Left lobe of liver (tissue), 2 donors: ENCODE measurements around the gene KRT85. TPM values are rescaled to one million over a fixed set of nuclear protein-coding genes. Genes with fewer than 3 reads are reported as not detected.
A peak's percentile ranks its signal among the peaks of the same experiment; 100 is the strongest.
"Not testable (repeated sequence)": the region's sequence is repeated elsewhere in the genome, so short reads cannot be mapped to it uniquely, and the experiment has no call there.

ENCODE experiments used
- ATAC-seq: fragments of 200-7000 bp; cut with Tn5 transposase; one replicate; pipeline ENCODE4 v1.9.1; 2020; ENCODE audit warnings: mild to moderate bottlenecking, moderate library complexity
- DNase-seq: peaks from one replicate; pipeline ENCODE4 v3.0.0-alpha.2; 2020; ENCODE audit warnings: low spot score
- total RNA-seq: library from RNA; stranded (reverse); gene quantifications from one replicate; pipeline ENCODE4 v1.2.1, GENCODE V29; 2021
- donor health status: DM: no; HTN: no; CAD: no; lungs with moderate emphysema.
- donor health status: DM: no; HTN: yes; CAD: no.

The KRT85 gene
- total RNA-seq, 1 donor from 2014 or later = not detected

DNA sequence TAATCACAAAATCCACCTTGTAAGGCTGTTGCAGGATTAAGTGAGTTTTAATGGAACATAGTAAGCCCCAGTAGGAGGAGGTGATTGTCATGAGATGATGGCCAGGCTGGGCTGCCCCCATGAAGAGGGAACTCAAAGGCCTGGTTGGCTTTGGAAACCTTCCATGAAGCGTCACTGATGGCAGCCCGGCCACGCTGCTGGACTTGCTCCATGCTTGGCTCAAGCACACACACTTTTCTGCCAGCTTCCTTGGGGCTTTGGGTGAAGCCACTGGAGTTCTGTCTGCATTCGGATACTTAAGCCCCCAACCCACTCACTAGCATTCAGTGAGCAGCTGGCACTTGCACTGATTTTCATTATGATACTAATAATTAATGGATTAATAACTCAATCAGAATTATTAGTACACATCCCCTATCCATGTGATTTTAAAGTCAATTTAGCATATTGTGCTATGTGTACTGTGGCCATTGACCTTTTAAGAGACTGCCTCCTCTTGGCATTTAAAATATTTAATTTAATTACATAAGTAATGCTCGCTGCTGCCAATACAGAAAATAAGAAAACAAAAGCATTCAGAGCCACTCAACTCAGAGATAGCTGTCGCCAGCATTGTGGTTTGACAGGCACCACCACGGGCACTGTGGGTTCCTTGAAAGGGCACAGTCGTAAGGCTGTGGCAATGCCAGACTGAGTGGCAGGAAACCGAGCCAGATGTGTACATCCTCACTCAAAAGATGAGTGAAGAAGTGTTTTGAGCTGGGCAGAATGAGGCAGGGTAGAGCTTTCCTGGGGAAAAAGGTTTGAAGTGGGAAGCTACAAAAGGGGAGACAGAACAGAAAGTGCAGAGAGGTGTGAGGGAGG, 15.9 kb downstream of the KRT85 start:
- ATAC-seq (peak; percentile 86), DNase-seq (peak; percentile 84)

DNA sequence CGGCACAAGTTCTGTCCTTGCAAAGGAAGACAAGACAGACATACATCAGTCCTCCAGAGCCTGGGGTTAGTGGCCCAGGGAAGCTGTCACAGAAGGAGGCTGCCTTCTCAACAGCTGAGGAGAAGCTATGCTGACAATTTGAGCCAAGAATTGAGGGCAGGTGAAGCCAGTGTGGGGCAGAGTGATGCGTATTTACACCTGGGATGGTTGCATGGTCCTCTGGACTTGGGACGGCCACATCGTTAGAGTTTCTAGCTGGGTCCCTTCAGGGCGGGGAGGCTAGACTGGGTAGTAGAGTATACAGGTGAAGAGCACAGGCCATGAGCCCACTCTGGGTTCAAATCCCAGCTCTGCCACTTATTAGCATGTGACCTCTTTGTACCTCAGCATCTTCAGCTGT, 16.5 kb downstream of the KRT85 start:
- DNase-seq (no peak), ATAC-seq (peak; percentile 4)

DNA sequence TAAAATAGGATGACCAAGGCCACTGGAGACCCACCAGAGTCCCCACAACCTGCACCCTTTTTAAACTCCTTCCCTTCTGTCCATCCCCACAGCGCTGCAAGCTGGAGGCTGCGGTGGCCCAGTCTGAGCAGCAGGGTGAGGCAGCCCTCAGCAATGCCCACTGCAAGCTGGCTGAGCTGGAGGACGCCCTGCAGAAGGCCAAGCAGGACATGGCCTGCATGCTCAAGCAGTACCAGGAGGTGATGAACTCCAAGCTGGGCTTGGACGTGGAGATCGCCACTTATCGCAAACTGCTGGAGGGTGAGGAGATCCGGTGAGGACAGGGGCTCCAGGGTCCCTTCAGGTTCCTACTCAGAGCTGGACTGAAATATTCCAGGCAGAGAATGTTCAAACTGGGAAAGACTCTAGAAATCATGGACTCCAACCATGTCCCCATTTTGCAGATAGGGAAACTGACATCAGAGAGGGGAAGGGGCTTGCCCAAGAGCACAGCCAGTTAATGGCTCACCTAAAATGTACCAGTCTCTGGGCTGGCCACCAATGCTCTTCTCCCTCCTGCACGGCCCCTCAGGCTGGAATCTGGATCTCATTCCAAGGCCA, 17.2 kb downstream of the KRT85 start:
- DNase-seq (no peak), ATAC-seq (no peak)

DNA sequence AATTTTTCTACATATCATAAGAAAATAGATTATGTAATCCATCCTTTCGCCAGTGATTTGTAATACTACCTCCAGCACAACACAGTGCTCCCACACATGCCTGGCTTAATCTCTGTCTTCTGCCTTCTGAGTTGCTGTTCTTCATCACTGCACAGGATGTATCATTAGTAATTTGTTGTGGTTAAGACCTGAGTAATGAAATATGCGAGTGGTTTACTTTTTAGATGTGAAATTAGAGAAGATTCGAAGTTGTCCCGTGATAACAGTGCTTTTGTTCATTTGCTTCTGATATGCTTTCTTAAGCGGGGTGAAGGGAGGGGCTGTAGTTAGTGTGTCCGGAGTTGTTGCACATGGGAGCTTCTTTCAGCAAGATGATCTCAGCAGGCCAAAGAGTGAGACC, 18.1 kb downstream of the KRT85 start:
- DNase-seq = no peak
- ATAC-seq = no peak

DNA sequence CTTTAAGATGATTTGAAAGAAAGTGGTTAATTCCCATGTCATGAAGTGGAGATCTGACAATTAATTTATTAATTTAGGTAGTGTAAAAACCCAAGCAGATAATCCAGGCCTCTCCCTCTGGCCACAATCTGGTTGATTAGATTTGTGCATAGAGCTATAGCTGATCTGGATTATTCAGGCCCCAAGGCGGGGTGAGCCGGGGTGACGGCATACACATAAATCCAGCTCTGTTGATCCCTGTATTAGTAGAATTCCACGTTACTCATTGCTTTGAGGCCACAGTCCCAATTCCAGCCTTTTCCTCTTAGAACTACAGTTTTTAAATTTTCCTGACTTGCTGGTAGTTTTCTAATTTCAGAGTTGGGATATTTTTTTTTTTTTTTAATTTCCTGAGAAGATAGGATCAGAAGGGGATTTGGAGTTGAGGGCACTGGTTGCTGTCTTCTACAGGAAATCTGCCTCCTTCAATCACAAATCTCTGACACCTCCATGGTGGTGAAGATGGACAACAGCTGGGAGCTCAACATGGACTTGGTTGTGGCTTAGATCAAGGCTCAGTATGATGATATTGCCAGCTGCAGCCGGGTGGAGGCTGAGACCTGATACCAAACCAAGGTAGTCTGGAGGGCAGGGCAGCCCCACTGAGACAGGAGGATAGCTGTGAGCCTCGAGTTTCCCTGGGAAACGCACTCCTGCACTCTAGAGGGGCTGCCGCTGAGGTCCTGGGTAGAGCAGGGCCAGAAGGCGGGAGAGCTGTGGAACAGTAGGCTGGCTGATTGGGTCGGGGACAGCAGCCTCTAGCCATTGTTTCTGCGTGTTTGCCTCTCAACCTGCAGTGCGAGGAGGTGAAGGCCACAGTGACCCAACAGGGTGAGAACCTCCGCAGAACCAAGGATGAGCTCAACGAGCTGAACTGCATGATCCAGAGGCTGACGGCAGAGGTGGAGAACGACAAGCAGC, 19.4 kb downstream of the KRT85 start:
- no peak for DNase-seq
- no peak for ATAC-seq

DNA sequence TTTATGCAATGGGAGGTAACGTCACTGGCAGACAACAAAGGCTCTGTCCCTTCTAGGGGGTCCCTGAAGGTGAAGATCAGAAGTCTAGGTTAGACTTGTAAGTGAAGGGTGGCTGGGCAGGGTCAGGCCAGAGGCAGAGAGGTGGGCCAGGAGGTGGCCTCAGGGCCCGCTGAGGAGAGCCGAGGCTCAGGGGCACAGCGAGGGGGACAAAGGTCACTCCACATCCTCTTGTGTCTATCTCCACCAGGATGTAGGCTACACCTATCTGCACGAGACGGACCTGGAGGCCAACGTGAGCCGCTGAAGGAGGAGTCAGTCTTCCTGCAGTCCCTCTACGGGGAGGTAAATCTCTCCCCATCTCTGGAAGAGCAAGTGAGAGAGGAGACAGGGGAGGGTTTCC, 20.3 kb downstream of the KRT85 start:
- DNase-seq = no peak
- ATAC-seq = no peak

DNA sequence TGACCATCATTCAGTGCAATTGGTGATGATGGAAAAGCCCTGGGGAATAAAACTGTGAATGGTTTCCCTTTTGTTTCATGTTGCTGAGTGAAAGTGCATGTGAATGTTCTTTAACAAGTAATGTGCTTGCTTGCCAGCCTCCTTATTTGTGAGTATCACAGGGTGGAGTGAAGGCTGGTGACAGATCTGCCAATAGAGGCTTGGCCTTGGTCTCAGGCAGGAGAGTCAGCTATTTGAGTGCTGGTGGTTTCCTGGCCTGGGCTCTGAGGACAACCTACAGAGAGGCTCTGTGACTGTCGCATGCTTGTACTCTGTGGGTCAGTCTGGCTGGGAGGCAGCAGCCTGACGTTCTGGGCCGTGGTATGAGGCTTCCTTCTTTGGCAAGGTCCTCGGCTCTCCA, 20.7 kb downstream of the KRT85 start:
- no peak for DNase-seq
- no peak for ATAC-seq

DNA sequence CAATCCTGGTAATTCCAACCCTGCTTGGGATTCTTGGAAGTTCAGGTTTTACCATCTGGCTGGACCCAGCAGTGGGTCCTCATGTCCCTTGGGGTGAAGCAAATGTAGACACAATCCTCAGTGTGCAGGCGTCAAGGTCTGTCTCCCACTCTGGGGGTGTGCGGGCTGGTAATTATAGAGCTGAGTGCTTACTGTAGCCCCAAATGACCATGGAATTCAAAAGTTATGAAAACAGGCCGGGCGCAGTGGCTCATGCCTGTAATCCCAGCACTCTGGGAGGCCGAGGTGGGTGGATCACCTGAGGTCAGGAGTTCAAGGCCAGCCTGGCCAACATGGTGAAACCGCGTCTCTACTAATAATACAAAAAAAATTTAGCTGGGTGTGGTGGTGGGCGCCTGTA, 22.2 kb downstream of the KRT85 start:
- not testable (repeated sequence) for ATAC-seq, DNase-seq

DNA sequence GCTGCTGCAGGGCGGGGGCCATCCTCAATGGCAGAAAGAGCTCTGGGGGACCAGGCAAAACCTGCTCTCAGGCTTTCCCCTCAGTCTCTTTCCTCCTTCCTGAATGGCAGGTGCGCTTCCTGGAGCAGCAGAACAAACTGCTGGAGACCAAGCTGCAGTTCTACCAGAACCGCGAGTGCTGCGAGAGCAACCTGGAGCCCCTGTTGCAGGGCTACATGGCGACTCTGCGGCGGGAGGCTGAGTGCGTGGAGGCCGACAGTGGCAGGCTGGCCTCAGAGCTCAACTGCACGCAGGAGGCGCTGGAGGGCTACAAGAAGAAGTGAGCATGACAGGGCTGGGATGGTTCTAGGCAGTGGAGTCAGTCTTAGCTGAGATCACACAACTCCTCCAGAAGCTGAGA, 23.2 kb downstream of the KRT85 start:
- DNase-seq (no peak), ATAC-seq (no peak)

DNA sequence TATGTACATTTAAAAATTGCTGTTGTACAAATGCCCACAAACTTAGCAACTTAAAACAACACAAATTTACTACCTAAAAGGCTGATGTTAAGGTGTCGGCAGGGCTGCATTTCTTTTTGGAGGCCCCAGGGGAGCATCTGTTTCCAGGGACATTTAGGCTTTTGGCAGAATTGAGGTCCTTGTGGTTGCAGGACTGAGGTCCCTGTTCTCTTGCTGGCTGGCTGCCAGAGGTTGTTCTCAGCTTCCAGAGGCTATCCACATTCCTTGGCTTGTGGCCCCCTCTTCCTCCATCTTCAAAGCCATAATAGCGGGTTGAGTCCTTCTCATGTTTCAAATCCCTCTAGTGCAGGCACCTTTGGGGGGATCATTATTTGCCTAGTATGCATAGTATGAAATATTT, 23.7 kb downstream of the KRT85 start:
- DNase-seq (no peak), ATAC-seq (no peak)

DNA sequence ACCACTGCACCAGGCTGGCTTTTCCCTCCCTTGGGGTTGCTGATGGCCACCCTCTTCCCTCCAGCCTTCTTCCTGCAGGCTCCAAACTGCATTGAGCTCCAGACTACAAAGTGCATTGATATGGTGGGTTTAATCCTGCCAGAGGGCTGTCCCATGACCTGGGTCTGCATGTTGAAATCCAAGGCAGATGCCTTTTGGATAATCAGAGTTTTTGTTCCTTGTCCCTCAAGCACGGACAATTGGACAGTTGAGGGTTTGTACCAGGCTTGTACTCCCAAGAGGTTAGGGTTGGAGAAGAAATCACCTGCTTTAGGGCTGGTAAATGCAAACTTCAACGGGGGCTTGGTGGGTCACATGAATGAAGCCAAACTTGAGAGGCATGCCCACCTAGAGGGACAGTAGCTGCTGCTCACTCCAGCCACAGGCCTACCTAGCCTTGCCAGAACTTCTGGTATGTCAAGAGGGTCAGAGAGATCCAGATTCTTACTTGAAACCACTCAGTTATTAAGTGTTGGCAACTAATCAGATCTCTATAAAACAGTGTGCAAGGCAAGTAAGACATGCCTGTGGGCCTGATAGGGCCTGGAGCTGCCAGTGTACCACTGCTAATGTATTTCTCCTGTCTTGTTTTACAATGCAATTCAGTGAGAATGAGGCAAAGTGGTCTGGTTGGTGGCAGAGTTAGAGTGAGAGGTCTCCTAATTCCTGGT, 24.3 kb downstream of the KRT85 start:
- ATAC-seq (no peak), DNase-seq (no peak)

DNA sequence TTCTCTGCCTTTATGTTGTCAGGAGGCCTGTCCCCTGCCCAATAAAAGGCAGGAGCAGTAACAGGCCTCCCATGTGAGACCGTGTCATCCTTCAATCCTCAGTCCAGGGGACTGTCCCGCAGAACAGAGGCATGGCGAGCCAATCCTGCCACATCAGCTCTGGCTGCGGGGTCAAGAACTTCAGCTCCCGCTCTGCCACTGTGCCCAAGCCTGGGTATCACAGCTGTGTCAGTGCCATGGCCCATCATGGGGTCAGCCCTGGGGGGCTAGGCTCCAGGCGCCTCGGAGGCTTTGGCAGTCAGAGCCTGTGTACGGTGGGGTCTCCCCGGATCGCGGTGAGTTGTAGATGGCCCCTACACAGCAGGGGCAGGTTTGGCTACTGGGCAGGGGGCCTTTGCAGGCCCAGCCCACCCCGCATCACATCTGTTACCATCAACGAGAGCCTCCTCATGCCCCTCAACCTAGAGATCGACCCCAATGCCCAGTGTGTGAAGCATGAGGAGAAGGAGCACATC, 26.2 kb downstream of the KRT85 start:
- DNase-seq (no peak), ATAC-seq (no peak)

DNA sequence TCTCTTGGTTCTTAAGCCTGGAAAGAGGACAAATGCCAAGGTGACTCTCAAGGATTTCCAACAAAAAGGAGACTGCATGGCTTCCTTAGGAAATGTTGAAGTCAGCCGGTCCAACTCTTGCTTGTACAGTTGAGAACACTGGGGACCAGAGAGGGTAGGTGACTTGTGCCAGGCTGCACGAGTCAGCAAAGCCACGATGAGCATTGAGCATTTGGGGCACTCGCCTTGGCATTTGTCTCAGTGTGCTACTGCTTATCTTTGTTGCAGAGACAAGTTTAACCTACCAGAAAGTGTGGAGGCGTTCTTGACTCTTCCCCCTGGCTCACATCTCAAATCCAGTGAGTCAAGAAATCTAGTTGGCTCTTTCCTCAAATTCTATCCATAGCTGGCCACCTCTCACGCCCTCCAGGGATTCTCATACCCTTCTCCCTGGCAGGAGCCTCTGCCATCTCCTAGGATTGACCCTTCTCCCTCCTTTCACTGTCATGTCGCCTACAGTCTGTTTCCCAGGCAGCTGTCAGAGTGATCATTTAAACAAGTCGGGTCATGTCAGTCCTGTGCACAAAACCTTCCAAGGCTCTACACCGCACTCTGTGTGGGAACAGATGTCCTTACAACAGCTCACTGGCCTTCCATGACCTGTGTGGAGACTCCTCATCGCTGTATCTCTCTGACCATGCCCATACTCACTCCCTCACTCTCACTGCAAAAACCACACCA, 28.9 kb downstream of the KRT85 start:
- no peak for DNase-seq
- no peak for ATAC-seq

DNA sequence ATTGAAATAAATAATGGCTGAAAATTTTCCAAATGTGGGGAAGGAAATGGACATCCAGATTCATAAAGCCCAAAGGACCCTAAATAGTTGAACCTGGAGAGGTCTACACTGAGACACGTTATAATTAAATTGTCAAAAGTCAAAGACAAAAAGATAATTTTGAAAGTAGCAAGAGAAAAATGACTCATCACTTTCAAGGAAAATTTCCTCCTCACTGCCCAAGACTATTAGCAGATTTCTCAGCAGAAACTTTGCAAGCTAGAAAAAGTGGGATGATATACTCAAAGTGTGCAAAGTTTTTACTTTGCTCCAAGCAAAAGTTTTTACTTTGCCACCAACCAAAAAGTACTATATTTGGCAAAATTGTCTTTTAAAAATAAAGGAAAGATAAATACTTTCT, 30.2 kb downstream of the KRT85 start:
- no peak for ATAC-seq

DNA sequence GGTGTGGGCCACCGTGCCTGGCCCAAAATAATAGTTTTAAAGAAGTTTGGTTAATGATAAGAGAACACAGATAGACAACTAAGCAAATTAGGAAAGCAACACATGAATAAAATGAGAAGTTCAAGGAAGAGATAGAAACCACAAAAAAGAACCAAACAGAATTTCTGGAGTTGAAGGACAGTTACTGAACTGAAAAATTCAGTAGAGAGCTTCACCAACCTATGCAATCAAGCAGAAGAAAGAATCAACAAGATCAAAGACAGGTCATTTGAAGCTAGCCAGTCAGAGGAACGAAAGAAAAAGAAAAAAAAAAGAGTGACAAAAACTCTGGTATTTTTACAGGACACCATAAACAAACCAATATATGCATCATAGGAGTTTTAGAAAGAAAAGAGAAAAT, 30.6 kb downstream of the KRT85 start:
- no peak for DNase-seq
- no peak for ATAC-seq

More for the DNA sequence above, 30.2 kb downstream of the KRT85 start:
- DNase-seq = no peak

DNA sequence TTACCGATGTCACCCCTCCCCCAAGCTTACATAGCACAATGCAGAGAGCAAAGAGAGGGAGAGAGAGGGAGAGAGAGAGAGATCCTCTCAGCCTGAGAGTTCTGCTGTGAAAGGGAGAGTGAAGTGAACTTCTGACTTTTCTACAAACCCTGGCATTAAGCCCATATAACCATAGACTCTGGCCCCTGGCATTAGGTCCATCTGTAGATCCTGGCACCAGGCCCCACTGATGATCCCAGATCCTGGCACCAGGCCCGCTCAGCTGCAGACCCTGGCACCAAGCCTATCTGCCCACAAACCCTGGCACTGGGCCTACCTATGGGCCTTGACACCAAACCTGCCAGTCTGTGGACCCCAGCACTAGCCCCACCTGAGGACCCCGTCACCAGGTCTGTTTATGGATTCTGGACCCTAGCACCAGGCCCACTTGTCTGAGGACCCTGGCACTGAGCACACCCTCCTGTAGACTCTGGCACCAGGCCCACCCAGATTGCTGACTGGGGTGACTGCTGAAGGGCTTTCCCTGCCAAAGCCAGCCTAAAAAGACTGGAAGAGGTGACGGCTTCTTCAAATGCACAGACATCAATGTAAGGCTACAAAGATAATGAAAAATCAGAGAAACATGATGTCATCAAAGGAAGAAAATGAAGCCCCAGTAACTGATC, 31.6 kb downstream of the KRT85 start:
- peak; percentile 93 for ATAC-seq

DNA sequence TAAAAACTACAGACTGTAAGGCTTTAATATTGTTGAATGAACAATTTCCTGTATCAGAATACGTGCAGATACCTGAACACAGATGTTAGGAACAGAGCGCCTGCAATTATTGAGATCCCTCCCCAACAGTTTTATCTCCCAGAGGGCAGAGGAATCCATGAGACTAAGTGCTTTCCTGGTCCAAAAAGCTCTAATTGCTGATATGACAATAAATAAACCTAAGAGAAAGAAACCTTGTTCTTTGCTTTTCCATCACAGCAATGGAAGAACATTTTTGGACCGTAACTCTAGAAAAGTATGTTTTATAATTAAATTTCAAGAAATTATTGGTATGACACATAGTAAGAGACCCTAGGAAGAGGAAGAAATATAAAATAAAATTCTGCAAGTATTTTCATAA, 33.1 kb downstream of the KRT85 start:
- ATAC-seq = no peak

More for the DNA sequence above, 31.6 kb downstream of the KRT85 start:
- peak; percentile 93 for DNase-seq

DNA sequence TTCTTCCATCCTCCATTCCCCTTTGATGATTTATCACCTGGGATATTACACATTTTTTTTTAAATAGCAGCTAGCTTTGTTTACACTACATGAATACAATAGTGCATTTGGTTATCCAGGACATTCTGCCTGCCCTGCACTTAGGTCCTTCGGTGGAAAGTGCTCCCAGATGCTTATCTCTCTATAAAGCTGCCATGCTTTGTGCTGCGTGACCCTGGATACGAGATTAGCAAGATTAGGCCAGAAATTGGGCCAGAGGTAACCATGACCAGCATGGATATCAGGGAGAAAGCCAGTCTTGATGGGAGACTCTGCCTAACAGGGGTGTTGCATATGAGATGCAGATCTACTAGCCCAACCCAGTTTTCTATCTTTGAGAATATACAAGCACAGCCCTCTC, 34.0 kb downstream of the KRT85 start:
- no peak for ATAC-seq
- no peak for DNase-seq

More for the DNA sequence above, 33.1 kb downstream of the KRT85 start:
- no peak for DNase-seq

DNA sequence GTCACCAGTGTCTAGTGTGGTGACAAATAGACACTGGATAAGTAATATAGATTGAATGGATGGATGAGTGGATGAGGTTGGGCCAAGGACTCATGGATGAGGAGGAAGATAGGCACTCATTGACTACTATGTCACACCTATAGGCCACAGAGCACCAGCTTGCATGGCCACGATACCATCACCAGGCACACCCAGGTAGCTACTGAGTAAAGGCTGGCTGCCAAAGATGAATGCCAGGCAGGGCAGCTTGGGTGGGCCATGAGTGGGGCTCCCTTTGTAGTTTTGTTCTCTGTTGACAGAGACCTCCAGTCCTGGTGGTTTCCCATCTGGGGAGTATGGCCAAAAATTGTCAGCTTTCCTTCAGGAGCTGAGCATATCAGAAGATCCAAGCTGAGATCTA, 34.9 kb downstream of the KRT85 start:
- DNase-seq (no peak), ATAC-seq (no peak)
